Measurements from ENCODE around the gene FGGY. TPM values are rescaled to one million over a fixed set of nuclear protein-coding genes. Genes with fewer than 3 reads are reported as not detected.

FGGY gene
- total RNA-seq, 1 donor from 2014 or later, result 18.2 TPM

DNA sequence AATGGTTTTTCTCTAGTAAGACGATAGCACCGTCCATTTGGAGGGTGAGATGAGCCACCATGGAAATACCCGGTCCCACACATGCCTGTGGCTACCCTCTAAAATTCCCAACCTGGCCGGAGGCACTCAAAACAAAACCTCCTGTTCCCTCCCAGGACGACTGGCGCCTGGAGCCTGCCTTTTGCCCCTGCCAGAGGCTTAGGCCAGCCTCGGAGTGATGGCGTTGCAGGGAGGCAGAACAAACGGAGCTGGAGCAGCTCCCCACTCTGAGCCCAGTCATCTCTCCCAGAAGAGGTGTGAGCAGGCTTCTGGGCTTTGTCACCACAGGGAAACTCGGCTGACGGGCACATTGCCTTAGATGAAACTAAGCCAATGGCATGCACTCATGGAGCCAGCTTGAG lies 304.1 kb downstream of the FGGY start:
- Mint-ChIP-seq H3K4me3 (ENCODE audit: low read depth) (no peak overlapping the region), H3K27me3 (no peaks in the 10 kb centered on the region), H3K4me1 (ENCODE audit: low read depth) (peaks cover 3% of the 10 kb centered on the region), H3K27ac (no peak overlapping the region), H3K36me3 (ENCODE audit: insufficient read depth) (no peaks in the 10 kb centered on the region), H3K9me3 (ENCODE audit: low read depth) (no peaks in the 10 kb centered on the region)
- no peak for DNase-seq (ENCODE audit: low spot score, unreplicated experiment)
- no peak for TF ChIP-seq CTCF (IDR thresholded peaks at IDR 0.05; ENCODE audit: unreplicated experiment)

DNA sequence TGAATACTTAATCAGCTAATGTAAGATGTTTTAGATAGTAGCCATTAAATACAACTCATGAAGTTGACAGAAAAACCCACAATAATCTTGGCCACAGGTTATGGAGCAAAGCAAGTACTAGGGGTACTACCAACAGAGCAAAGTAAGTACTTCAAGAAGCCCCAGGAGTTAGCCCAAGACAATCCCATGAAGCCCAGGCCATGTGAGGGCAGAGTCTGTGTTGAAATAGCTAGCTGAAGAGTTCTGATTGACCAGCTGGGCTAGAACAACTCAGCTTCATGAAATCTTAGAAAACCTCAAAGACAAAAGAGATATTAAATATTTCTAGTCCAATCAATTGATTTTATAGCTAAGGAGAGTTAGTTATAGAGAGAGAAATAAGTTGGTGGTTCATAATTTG lies 304.9 kb downstream of the FGGY start:
- Mint-ChIP-seq H3K4me3 (ENCODE audit: low read depth) (no peak overlapping the region), H3K36me3 (ENCODE audit: insufficient read depth) (no peaks in the 10 kb centered on the region), H3K9me3 (ENCODE audit: low read depth) (no peaks in the 10 kb centered on the region), H3K4me1 (ENCODE audit: low read depth) (peaks cover 6% of the 10 kb centered on the region), H3K27ac (no peak overlapping the region), H3K27me3 (no peaks in the 10 kb centered on the region)
- no peak for DNase-seq (ENCODE audit: low spot score, unreplicated experiment)
- no peak for TF ChIP-seq CTCF (IDR thresholded peaks at IDR 0.05; ENCODE audit: unreplicated experiment)

- Mint-ChIP-seq H3K36me3 (ENCODE audit: insufficient read depth) (peaks cover 6% of the 10 kb centered on the region), H3K27me3 (no peaks in the 10 kb centered on the region), H3K4me1 (ENCODE audit: low read depth) (peaks cover 6% of the 10 kb centered on the region), H3K9me3 (ENCODE audit: low read depth) (peaks cover 4% of the 10 kb centered on the region), H3K27ac (no peak overlapping the region), H3K4me3 (ENCODE audit: low read depth) (no peak overlapping the region)
- no peak for TF ChIP-seq CTCF (IDR thresholded peaks at IDR 0.05; ENCODE audit: unreplicated experiment)
- DNase-seq (ENCODE audit: low spot score, unreplicated experiment), result no peak
These were observed 307.3 kb downstream of the FGGY start for GRCh38 chr1:59604191-59604590.

GRCh38 chr1:59605184-59605583 lies 308.3 kb downstream of the FGGY start:
- H3K36me3 Mint-ChIP-seq (ENCODE audit: insufficient read depth), result peaks cover 12% of the 10 kb centered on the region
- peaks cover 14% of the 10 kb centered on the region for H3K9me3 Mint-ChIP-seq (ENCODE audit: low read depth)
- DNase-seq (ENCODE audit: low spot score, unreplicated experiment), result no peak
- TF ChIP-seq CTCF (IDR thresholded peaks at IDR 0.05; ENCODE audit: unreplicated experiment), result no peak
- no peak overlapping the region for H3K4me3 Mint-ChIP-seq (ENCODE audit: low read depth)
- H3K27ac Mint-ChIP-seq, result no peak overlapping the region
- peaks cover 6% of the 10 kb centered on the region for H3K4me1 Mint-ChIP-seq (ENCODE audit: low read depth)
- no peaks in the 10 kb centered on the region for H3K27me3 Mint-ChIP-seq

GRCh38 chr1:59605761-59606160 lies 308.9 kb downstream of the FGGY start:
- Mint-ChIP-seq H3K36me3 (ENCODE audit: insufficient read depth) (peaks cover 15% of the 10 kb centered on the region), H3K9me3 (ENCODE audit: low read depth) (peaks cover 15% of the 10 kb centered on the region), H3K4me3 (ENCODE audit: low read depth) (no peak overlapping the region), H3K4me1 (ENCODE audit: low read depth) (peaks cover 6% of the 10 kb centered on the region), H3K27me3 (no peaks in the 10 kb centered on the region), H3K27ac (no peak overlapping the region)
- TF ChIP-seq CTCF (IDR thresholded peaks at IDR 0.05; ENCODE audit: unreplicated experiment), result no peak
- DNase-seq (ENCODE audit: low spot score, unreplicated experiment), result no peak
